ENCODE data around the gene SRMS.
"Not testable (repeated sequence)": the region's sequence is repeated elsewhere in the genome, so short reads cannot be mapped to it uniquely, and the experiment has no call there.

SRMS gene

GRCh38 chr20:63514520-63514919 is 33.0 kb downstream of the SRMS start:
- H3K36me3 Mint-ChIP-seq (ENCODE audit: low read depth); H3K4me3 Mint-ChIP-seq; intact Hi-C loops (cut with micrococcal nuclease); H3K27ac Mint-ChIP-seq; H3K4me1 Mint-ChIP-seq (ENCODE audit: low read depth): not testable (repeated sequence)
- peaks cover 14% of the 10 kb centered on the region for H3K9me3 Mint-ChIP-seq
- H3K27me3 Mint-ChIP-seq = peaks cover 69% of the 10 kb centered on the region

GRCh38 chr20:63513207-63513606 is 34.3 kb downstream of the SRMS start:
- Mint-ChIP-seq H3K4me1 (ENCODE audit: low read depth) (peaks cover 6% of the 10 kb centered on the region), H3K27me3 (peaks cover 65% of the 10 kb centered on the region)

GRCh38 chr20:63509088-63509564 is 38.4 kb downstream of the SRMS start:
- Mint-ChIP-seq H3K4me1 (ENCODE audit: low read depth) (peaks cover 6% of the 10 kb centered on the region), H3K4me3 (no peak overlapping the region), H3K9me3 (peaks cover 12% of the 10 kb centered on the region), H3K27me3 (peaks cover 63% of the 10 kb centered on the region), H3K36me3 (ENCODE audit: low read depth) (no peaks in the 10 kb centered on the region), H3K27ac (no peak overlapping the region)
- intact Hi-C loops (cut with micrococcal nuclease) = no loop called here

More at GRCh38 chr20:63513207-63513606, 34.3 kb downstream of the SRMS start:
- intact Hi-C loops (cut with micrococcal nuclease) = no loop called here
- Mint-ChIP-seq H3K36me3 (ENCODE audit: low read depth) (no peaks in the 10 kb centered on the region), H3K4me3 (no peak overlapping the region), H3K9me3 (peaks cover 14% of the 10 kb centered on the region), H3K27ac (no peak overlapping the region)

GRCh38 chr20:63508072-63508768 is 39.3 kb downstream of the SRMS start:
- peaks cover 6% of the 10 kb centered on the region for H3K4me1 Mint-ChIP-seq (ENCODE audit: low read depth)

GRCh38 chr20:63507083-63507743 is 40.3 kb downstream of the SRMS start:
- peaks cover 10% of the 10 kb centered on the region for H3K9me3 Mint-ChIP-seq
- H3K4me3 Mint-ChIP-seq = no peak overlapping the region
- no peaks in the 10 kb centered on the region for H3K36me3 Mint-ChIP-seq (ENCODE audit: low read depth)
- H3K27me3 Mint-ChIP-seq = peaks cover 69% of the 10 kb centered on the region
- no peak overlapping the region for H3K27ac Mint-ChIP-seq
- peaks cover 6% of the 10 kb centered on the region for H3K4me1 Mint-ChIP-seq (ENCODE audit: low read depth)
- intact Hi-C loops (cut with micrococcal nuclease) = no loop called here

More at GRCh38 chr20:63508072-63508768, 39.3 kb downstream of the SRMS start:
- H3K4me3 Mint-ChIP-seq = no peak overlapping the region
- intact Hi-C loops (cut with micrococcal nuclease) = no loop called here
- H3K27ac Mint-ChIP-seq = no peak overlapping the region
- H3K36me3 Mint-ChIP-seq (ENCODE audit: low read depth) = no peaks in the 10 kb centered on the region
- peaks cover 10% of the 10 kb centered on the region for H3K9me3 Mint-ChIP-seq
- H3K27me3 Mint-ChIP-seq = peaks cover 68% of the 10 kb centered on the region

GRCh38 chr20:63505723-63506122 is 41.8 kb downstream of the SRMS start:
- Mint-ChIP-seq H3K4me3 (no peak overlapping the region), H3K27ac (no peak overlapping the region), H3K4me1 (ENCODE audit: low read depth) (peaks cover 6% of the 10 kb centered on the region), H3K27me3 (peaks cover 68% of the 10 kb centered on the region), H3K36me3 (ENCODE audit: low read depth) (no peaks in the 10 kb centered on the region), H3K9me3 (peaks cover 10% of the 10 kb centered on the region)
- intact Hi-C loops (cut with micrococcal nuclease) = no loop called here

GRCh38 chr20:63505281-63505680 is 42.3 kb downstream of the SRMS start:
- Mint-ChIP-seq H3K4me3 (no peak overlapping the region), H3K9me3 (peaks cover 10% of the 10 kb centered on the region), H3K4me1 (ENCODE audit: low read depth) (peaks cover 6% of the 10 kb centered on the region), H3K27ac (no peak overlapping the region), H3K36me3 (ENCODE audit: low read depth) (no peaks in the 10 kb centered on the region), H3K27me3 (peaks cover 69% of the 10 kb centered on the region)
- intact Hi-C loops (cut with micrococcal nuclease) = no loop called here

- peaks cover 6% of the 10 kb centered on the region for H3K4me1 Mint-ChIP-seq (ENCODE audit: low read depth)
- H3K4me3 Mint-ChIP-seq = no peak overlapping the region
- H3K36me3 Mint-ChIP-seq (ENCODE audit: low read depth) = no peaks in the 10 kb centered on the region
- peaks cover 69% of the 10 kb centered on the region for H3K27me3 Mint-ChIP-seq
- peaks cover 10% of the 10 kb centered on the region for H3K9me3 Mint-ChIP-seq
- no peak overlapping the region for H3K27ac Mint-ChIP-seq
- intact Hi-C loops (cut with micrococcal nuclease) = no loop called here
Observed at GRCh38 chr20:63504642-63505041, 42.9 kb downstream of the SRMS start.

- H3K36me3 Mint-ChIP-seq (ENCODE audit: low read depth) = no peaks in the 10 kb centered on the region
- H3K4me1 Mint-ChIP-seq (ENCODE audit: low read depth) = no peaks in the 10 kb centered on the region
- peaks cover 10% of the 10 kb centered on the region for H3K9me3 Mint-ChIP-seq
- intact Hi-C loops (cut with micrococcal nuclease) = no loop called here
- peaks cover 67% of the 10 kb centered on the region for H3K27me3 Mint-ChIP-seq
- H3K27ac Mint-ChIP-seq = no peak overlapping the region
- H3K4me3 Mint-ChIP-seq = no peak overlapping the region
Observed at GRCh38 chr20:63503524-63503923, 44.0 kb downstream of the SRMS start.

GRCh38 chr20:63502671-63503172 is 44.8 kb downstream of the SRMS start:
- intact Hi-C loops (cut with micrococcal nuclease) = no loop called here
- peaks cover 66% of the 10 kb centered on the region for H3K27me3 Mint-ChIP-seq
- no peaks in the 10 kb centered on the region for H3K36me3 Mint-ChIP-seq (ENCODE audit: low read depth)
- H3K9me3 Mint-ChIP-seq = peaks cover 10% of the 10 kb centered on the region
- no peak overlapping the region for H3K27ac Mint-ChIP-seq
- H3K4me1 Mint-ChIP-seq (ENCODE audit: low read depth) = no peaks in the 10 kb centered on the region
- no peak overlapping the region for H3K4me3 Mint-ChIP-seq

- intact Hi-C loops (cut with micrococcal nuclease) = no loop called here
- no peaks in the 10 kb centered on the region for H3K36me3 Mint-ChIP-seq (ENCODE audit: low read depth)
- no peak overlapping the region for H3K4me3 Mint-ChIP-seq
Observed at GRCh38 chr20:63501818-63502670, 45.5 kb downstream of the SRMS start.

GRCh38 chr20:63500902-63501817 is 46.4 kb downstream of the SRMS start:
- peaks cover 10% of the 10 kb centered on the region for H3K4me1 Mint-ChIP-seq (ENCODE audit: low read depth)
- H3K27ac Mint-ChIP-seq = no peak overlapping the region
- H3K9me3 Mint-ChIP-seq = peaks cover 10% of the 10 kb centered on the region
- intact Hi-C loops (cut with micrococcal nuclease) = no loop called here
- H3K4me3 Mint-ChIP-seq = no peak overlapping the region
- no peaks in the 10 kb centered on the region for H3K36me3 Mint-ChIP-seq (ENCODE audit: low read depth)
- peaks cover 79% of the 10 kb centered on the region for H3K27me3 Mint-ChIP-seq

More at GRCh38 chr20:63501818-63502670, 45.5 kb downstream of the SRMS start:
- Mint-ChIP-seq H3K27me3 (peaks cover 73% of the 10 kb centered on the region), H3K4me1 (ENCODE audit: low read depth) (peaks cover 1% of the 10 kb centered on the region), H3K27ac (no peak overlapping the region), H3K9me3 (peaks cover 10% of the 10 kb centered on the region)

Measured in dendritic cell treated with granulocyte-macrophage colony-stimulating factor and Interleukin-4, amounts not matched to agents 40 ng/mL and 50 ng/mL, for 4 days (primary cell).